Activated naive CD8-positive, alpha-beta T cell treated with anti-CD3 and anti-CD28 coated beads, Interleukin-2, amount 10 ng/mL, durations not matched to agents 7 days and 5 days (primary cell): ENCODE data around the gene LYPD4. TPM values are rescaled to one million over a fixed set of nuclear protein-coding genes. Genes with fewer than 3 reads are reported as not detected.
A peak's percentile ranks its signal among the peaks of the same experiment; 100 is the strongest.

Source experiments
- ATAC-seq: fragments of 150-1000 bp; cut with Tn5 transposase; one replicate; pipeline ENCODE4 v1.10.0; 2021; ENCODE audit warnings: low read depth, moderate library complexity
- POLR2A ChIA-PET: fragments of 350-600 bp; sonication (Branson Sonifier 250); formaldehyde crosslinking; loops from one replicate; lab custom pipeline; 2021; ENCODE audit warnings: antibody characterized with exemption; lab: Charles Lee
- DNase-seq: peaks from one replicate; pipeline ENCODE4 v3.0.0; 2021
- H3K27ac Mint-ChIP-seq: one replicate; pipeline ENCODE4 v1.8.0; 2022; ENCODE audit warnings: mild to moderate bottlenecking, mixed read lengths
- H3K27me3 Mint-ChIP-seq: one replicate; pipeline ENCODE4 v1.8.0; 2022; ENCODE audit warnings: mild to moderate bottlenecking, moderate library complexity, mixed read lengths
- H3K36me3 Mint-ChIP-seq: one replicate; pipeline ENCODE4 v1.8.0; 2021; ENCODE audit warnings: mild to moderate bottlenecking, mixed read lengths
- H3K4me1 Mint-ChIP-seq: one replicate; pipeline ENCODE4 v1.8.0; 2021; ENCODE audit warnings: mixed read lengths
- H3K4me3 Mint-ChIP-seq: one replicate; pipeline ENCODE4 v1.8.0; 2022; ENCODE audit warnings: mild to moderate bottlenecking, moderate library complexity, mixed read lengths
- H3K9me3 Mint-ChIP-seq: one replicate; pipeline ENCODE4 v1.8.0; 2021; ENCODE audit warnings: mixed read lengths
- total RNA-seq, 2 experiments: library from RNA; stranded (reverse); gene quantifications; one replicate each; pipeline ENCODE4 v1.2.3, GENCODE V29; 2021

The LYPD4 gene, protein sequence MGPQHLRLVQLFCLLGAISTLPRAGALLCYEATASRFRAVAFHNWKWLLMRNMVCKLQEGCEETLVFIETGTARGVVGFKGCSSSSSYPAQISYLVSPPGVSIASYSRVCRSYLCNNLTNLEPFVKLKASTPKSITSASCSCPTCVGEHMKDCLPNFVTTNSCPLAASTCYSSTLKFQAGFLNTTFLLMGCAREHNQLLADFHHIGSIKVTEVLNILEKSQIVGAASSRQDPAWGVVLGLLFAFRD
- not detected for total RNA-seq

DNA sequence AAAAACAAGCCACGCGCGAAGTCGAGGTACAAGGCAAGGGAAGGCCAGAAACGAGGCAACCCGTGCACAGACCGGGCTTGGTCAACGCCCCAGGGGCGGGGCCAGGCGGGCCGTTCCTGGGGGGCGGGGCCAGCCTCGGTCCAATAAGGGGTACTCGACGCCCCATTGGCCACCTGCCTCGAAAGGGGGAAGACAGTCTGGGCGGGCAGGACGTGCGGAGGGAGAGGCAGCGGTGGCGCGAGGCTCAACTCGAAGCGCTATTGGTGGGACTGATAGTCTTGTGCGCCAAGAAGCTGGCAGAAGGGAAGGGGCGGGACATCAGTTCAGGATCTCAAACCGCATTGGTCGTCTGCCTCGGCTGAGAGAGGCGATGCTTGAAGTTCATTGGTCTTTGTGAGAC lies at the start of gene LYPD4:
LYPD4 (minus strand) TSS at position 83 of the 400 bp plus-strand sequence. CDS start 5,398 bp downstream, outside the sequence.
- DNase-seq (no peak), ATAC-seq (no peak)
- Mint-ChIP-seq H3K4me3 (no peak within 1 kb of the TSS), H3K27ac (no peak within 1 kb of the TSS), H3K36me3 (no peaks in the 10 kb centered on the region), H3K27me3 (peaks cover 7% of the 10 kb centered on the region), H3K9me3 (no peaks in the 10 kb centered on the region), H3K4me1 (no peaks in the 10 kb centered on the region)
- POLR2A ChIA-PET = no interaction called here

- ATAC-seq (peak; percentile 60), DNase-seq (no peak)
- H3K36me3 Mint-ChIP-seq = peaks cover 29% of the 10 kb centered on the region
- peak overlapping the region; percentile 80 for H3K27ac Mint-ChIP-seq
- H3K4me3 Mint-ChIP-seq = peak overlapping the region; percentile 33
- no peaks in the 10 kb centered on the region for H3K27me3 Mint-ChIP-seq
- POLR2A ChIA-PET = no interaction called here
- no peaks in the 10 kb centered on the region for H3K9me3 Mint-ChIP-seq
- H3K4me1 Mint-ChIP-seq = peaks cover 36% of the 10 kb centered on the region
These were observed 49.4 kb upstream of the LYPD4 start for GRCh38 chr19:41893899-41894298.

DNA sequence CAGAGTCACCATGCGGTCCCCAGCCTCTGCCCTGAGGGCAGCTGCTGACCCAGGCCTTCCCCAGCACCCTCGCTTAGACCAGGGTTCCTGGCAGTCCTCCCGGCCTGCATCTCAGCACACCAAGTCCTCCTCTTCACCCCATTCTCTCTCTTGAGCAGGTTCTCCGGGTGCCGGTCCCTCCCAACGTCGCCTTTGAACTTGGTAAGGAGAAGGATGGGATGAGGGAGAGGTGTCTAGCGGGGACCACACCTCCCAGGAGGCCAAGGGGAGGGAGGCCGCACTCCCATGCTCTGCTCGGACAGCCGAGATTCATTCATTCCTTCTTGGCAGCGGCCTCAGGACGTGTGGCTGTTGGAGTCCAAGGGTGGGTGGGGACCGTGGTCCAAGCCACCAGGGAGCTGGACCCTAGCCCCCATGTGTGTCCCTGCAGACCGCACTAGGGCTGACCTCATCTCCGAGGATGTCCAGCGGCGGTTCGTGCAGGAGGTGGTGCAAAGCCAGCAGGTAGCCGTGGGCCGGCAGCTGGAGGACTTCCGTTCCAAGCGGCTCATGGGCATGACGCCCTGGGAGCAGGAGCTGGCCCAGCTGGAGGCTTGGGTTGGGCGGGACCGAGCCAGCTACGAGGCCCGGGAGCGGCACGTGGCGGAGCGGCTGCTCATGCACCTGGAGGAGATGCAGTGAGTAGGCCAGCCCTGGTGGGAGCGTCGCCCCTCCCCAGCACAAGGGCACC lies 47.9 kb upstream of the LYPD4 start:
- no peak for DNase-seq
- peak overlapping the region; percentile 61 for H3K27ac Mint-ChIP-seq
- ATAC-seq = no peak
- peaks cover 34% of the 10 kb centered on the region for H3K36me3 Mint-ChIP-seq
- H3K4me1 Mint-ChIP-seq = peaks cover 43% of the 10 kb centered on the region
- no peaks in the 10 kb centered on the region for H3K27me3 Mint-ChIP-seq
- H3K9me3 Mint-ChIP-seq = no peaks in the 10 kb centered on the region
- H3K4me3 Mint-ChIP-seq = no peak overlapping the region
- POLR2A ChIA-PET = interaction anchor here (0.7 to 12.0 kb wide), 10 partner anchors 8 to 32 kb away, joined by 3 to 314 read pairs (median 4); partner anchors contain the start of genes CD79A and RPS19

- no peak for DNase-seq
- Mint-ChIP-seq H3K9me3 (no peaks in the 10 kb centered on the region), H3K27ac (no peak overlapping the region), H3K36me3 (peaks cover 43% of the 10 kb centered on the region), H3K27me3 (no peaks in the 10 kb centered on the region), H3K4me3 (no peak overlapping the region), H3K4me1 (peaks cover 54% of the 10 kb centered on the region)
- ATAC-seq = no peak
- POLR2A ChIA-PET = interaction anchor here (0.6 to 12.0 kb wide), 9 partner anchors 8 to 117 kb away, joined by 3 to 314 read pairs (median 4); partner anchors contain the start of genes CD79A, ERFL and RPS19
These were observed 46.5 kb upstream of the LYPD4 start for GRCh38 chr19:41890936-41891335.

GRCh38 chr19:41889896-41890295 lies 45.4 kb upstream of the LYPD4 start:
- Mint-ChIP-seq H3K4me1 (peaks cover 53% of the 10 kb centered on the region), H3K27ac (peak overlapping the region; percentile 95), H3K36me3 (peaks cover 46% of the 10 kb centered on the region), H3K4me3 (peak overlapping the region; percentile 91), H3K27me3 (no peaks in the 10 kb centered on the region), H3K9me3 (no peaks in the 10 kb centered on the region)
- POLR2A ChIA-PET = interaction anchor here (0.6 to 12.0 kb wide), 6 partner anchors 12 to 30 kb away, joined by 4 to 314 read pairs (median 22); partner anchors contain the start of genes CD79A and RPS19
- no peak for ATAC-seq
- DNase-seq = no peak

- Mint-ChIP-seq H3K36me3 (peaks cover 48% of the 10 kb centered on the region), H3K27me3 (no peaks in the 10 kb centered on the region), H3K9me3 (no peaks in the 10 kb centered on the region), H3K4me3 (peak overlapping the region; percentile 91), H3K4me1 (peaks cover 52% of the 10 kb centered on the region), H3K27ac (peak overlapping the region; percentile 95)
- DNase-seq (no peak), ATAC-seq (no peak)
- POLR2A ChIA-PET = interaction anchor here (0.6 to 12.0 kb wide), 8 partner anchors 9 to 496 kb away, joined by 3 to 314 read pairs (median 12); partner anchors contain the start of genes CD79A and RPS19
These were observed 44.4 kb upstream of the LYPD4 start for GRCh38 chr19:41888926-41889325.

DNA sequence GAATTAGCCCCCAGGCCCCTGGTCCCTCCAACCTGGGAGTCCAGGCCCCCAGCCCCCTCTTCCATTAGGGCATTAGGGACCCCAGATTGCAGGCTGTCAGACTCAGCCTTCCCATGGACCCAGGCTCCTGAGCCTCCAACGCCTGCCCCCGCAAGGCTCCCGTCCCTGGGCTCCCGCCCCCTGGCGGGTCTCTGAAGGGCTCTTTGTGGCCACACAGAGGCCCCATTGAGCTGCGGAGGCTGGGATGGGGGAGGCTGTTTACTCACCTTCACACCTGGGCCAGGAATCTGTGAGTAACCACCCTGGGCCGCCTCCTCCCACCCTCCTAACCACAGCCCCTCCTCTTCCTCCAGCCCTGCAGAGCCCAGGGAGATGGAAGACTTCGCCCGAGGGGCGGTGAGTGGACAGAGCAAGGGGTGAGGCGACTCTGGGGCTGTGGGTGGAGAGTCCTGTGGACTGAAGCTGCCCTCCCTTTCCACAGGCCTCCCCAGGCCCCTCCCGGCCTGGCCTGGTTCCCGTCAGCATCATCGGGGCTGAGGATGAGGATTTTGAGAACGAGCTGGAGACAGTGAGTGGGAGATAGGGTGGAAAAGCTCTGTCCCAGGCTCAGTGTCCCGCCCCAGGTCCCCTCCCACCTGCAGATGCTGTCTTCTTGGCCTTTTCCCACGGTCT lies 43.4 kb upstream of the LYPD4 start:
- Mint-ChIP-seq H3K4me3 (peak overlapping the region; percentile 91), H3K27ac (peak overlapping the region; percentile 95), H3K9me3 (no peaks in the 10 kb centered on the region), H3K4me1 (peaks cover 48% of the 10 kb centered on the region), H3K36me3 (peaks cover 48% of the 10 kb centered on the region), H3K27me3 (no peaks in the 10 kb centered on the region)
- ATAC-seq (peak; percentile 37), DNase-seq (peak; percentile 84)
- POLR2A ChIA-PET = interaction anchor here (0.6 to 12.0 kb wide), 17 partner anchors 8 to 625 kb away, joined by 3 to 314 read pairs (median 4); partner anchors contain the start of genes CD79A and RPS19

DNA sequence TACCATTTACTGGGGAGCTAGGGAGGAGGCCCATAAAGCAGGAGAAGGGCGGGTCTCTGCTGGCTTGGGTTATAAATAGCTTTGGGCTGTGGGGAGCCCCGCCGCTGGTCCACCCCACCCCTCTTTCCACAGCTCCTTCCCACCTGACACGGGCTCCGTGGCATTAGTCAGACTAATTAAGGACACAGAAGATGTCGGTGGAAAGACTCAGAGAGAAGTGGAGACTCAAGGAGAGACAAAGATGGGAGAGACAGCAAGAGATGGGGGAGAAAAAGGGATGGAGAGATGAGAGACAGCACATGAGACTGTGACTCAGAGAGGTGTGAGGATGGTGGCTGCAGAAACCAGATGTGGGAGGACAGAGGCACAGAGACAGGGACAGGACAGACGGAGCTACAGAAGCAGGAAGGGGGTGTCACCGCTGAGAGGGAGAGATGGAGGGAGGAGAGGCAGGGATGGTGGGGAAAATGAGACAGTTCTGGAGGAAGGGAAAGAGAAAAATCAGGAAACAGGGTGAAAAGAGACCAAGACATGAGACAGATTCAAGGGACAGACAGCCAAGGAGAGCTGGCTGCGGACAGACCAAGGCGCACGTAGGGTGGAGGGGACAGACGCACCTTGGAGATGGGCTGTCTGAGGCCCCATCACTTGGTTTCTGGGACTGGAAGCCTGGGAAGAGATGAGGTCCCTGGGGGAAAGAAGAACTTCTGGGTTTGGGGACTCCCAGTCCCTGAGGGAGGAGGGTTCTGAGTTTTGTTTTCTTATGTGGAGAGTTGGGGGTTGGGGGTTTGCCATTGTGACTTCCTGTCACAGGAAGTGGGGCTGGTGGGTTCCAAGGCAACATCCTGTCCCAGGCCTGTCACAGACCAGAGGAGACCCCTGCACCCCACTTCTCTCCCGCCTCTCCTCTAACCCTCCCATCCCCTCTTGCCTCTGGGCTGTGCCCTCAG lies 42.6 kb upstream of the LYPD4 start:
- peaks cover 50% of the 10 kb centered on the region for H3K36me3 Mint-ChIP-seq
- ATAC-seq (peak; percentile 32), DNase-seq (no peak)
- POLR2A ChIA-PET = interaction anchor here (0.7 to 12.0 kb wide), 20 partner anchors 8 to 624 kb away, joined by 3 to 314 read pairs (median 4); partner anchors contain the start of genes CD79A, ERFL, RABAC1 and RPS19
- H3K27ac Mint-ChIP-seq = peak overlapping the region; percentile 95
- H3K27me3 Mint-ChIP-seq = no peaks in the 10 kb centered on the region
- H3K4me1 Mint-ChIP-seq = peaks cover 53% of the 10 kb centered on the region
- H3K4me3 Mint-ChIP-seq = peak overlapping the region; percentile 91
- H3K9me3 Mint-ChIP-seq = no peaks in the 10 kb centered on the region

- Mint-ChIP-seq H3K27me3 (no peaks in the 10 kb centered on the region), H3K4me1 (peaks cover 48% of the 10 kb centered on the region), H3K27ac (peak overlapping the region; percentile 95), H3K36me3 (peaks cover 37% of the 10 kb centered on the region), H3K9me3 (no peaks in the 10 kb centered on the region), H3K4me3 (peak overlapping the region; percentile 91)
- POLR2A ChIA-PET = interaction anchor here (0.6 to 12.0 kb wide), 19 partner anchors 8 to 1106 kb away, joined by 3 to 314 read pairs (median 4); partner anchors contain the start of genes CD79A, ERFL, RAB4B and RPS19
- DNase-seq (peak; percentile 93), ATAC-seq (peak; percentile 81)
These were observed 39.6 kb upstream of the LYPD4 start for GRCh38 chr19:41883821-41884733.

DNA sequence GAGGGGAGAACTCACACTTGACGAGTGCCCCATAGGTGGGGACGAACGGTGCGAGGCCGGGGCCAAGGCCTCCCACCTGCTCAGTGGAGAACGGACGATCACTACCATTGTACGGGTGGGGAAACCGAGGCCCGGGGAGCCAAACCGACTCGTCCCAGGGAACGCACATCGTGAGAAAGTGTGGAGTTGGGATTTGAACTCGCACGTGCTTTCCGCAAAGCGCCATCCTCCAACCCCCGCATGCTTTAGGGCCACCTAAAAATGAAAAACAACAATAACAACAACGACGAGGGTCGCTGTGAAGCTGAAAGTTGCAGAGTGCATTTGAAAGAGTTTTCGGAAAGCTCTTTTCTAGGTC lies 39.0 kb upstream of the LYPD4 start:
- POLR2A ChIA-PET = interaction anchor here (0.9 to 12.0 kb wide), 10 partner anchors 9 to 62 kb away, joined by 3 to 314 read pairs (median 6); partner anchors contain the start of genes CD79A and RPS19
- Mint-ChIP-seq H3K4me1 (peaks cover 49% of the 10 kb centered on the region), H3K9me3 (no peaks in the 10 kb centered on the region), H3K27ac (peak overlapping the region; percentile 95), H3K27me3 (no peaks in the 10 kb centered on the region), H3K36me3 (peaks cover 33% of the 10 kb centered on the region), H3K4me3 (peak overlapping the region; percentile 91)
- ATAC-seq = no peak
- no peak for DNase-seq
